Transverse colon (tissue), 4 donors: ENCODE data around the gene RBM10.

Experiments
- EP300 ChIP-seq: sonication (generic); formaldehyde crosslinking; IDR thresholded peaks from one replicate; pipeline ENCODE4 v1.6.1; 2017; ENCODE audit warnings: antibody characterized with exemption, low read depth
- POLR2A ChIP-seq: fragments of 450-650 bp; IDR thresholded peaks from one replicate; pipeline ENCODE4 v1.6.1; 2016; ENCODE audit warnings: antibody characterized with exemption, mild to moderate bottlenecking, moderate library complexity
- POLR2AphosphoS5 ChIP-seq, 3 donors: sonication (generic); formaldehyde crosslinking; IDR thresholded peaks; one replicate each; pipeline ENCODE4 v1.6.1; 2016; ENCODE audit warnings: antibody characterized with exemption in 3 of 3
- TF ChIP-seq, protein P1 (sequence below), 5 experiments: fragments of 200-600 bp in 3 of 5; fragments of 450-650 bp in 2 of 5; sonication (generic) in 3 of 5; IDR thresholded peaks; 1 replicate in 2 of 5; 2 replicates in 3 of 5; pipeline ENCODE4 v1.5.1; 2016 to 2017; ENCODE audit warnings: antibody characterized with exemption in 5 of 5, inconsistent platforms in 3 of 5, mild to moderate bottlenecking in 2 of 5, moderate library complexity in 1 of 5

GRCh38 chrX:47186096-47186740 is 41.2 kb downstream of the RBM10 start:
- TF ChIP-seq POLR2A (no peak), POLR2AphosphoS5 (IDR thresholded peaks at IDR 0.05) (no peak), EP300 (no peak)
- TF ChIP-seq, protein P1, sequence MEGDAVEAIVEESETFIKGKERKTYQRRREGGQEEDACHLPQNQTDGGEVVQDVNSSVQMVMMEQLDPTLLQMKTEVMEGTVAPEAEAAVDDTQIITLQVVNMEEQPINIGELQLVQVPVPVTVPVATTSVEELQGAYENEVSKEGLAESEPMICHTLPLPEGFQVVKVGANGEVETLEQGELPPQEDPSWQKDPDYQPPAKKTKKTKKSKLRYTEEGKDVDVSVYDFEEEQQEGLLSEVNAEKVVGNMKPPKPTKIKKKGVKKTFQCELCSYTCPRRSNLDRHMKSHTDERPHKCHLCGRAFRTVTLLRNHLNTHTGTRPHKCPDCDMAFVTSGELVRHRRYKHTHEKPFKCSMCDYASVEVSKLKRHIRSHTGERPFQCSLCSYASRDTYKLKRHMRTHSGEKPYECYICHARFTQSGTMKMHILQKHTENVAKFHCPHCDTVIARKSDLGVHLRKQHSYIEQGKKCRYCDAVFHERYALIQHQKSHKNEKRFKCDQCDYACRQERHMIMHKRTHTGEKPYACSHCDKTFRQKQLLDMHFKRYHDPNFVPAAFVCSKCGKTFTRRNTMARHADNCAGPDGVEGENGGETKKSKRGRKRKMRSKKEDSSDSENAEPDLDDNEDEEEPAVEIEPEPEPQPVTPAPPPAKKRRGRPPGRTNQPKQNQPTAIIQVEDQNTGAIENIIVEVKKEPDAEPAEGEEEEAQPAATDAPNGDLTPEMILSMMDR (IDR thresholded peaks at IDR 0.05) = no peak
